GM12872 (cell line): Measurements from ENCODE around the gene SAMD4A.
A peak's percentile ranks its signal among the peaks of the same experiment; 100 is the strongest.

ENCODE experiments used
- TF ChIP-seq, protein P1 (sequence below): IDR thresholded peaks from 3 replicates; pipeline ENCODE4 v1.5.1; 2011; ENCODE audit warnings: low read depth, mild to moderate bottlenecking, low read length, moderate library complexity; ENCODE audit not compliant: insufficient read depth

Gene SAMD4A

DNA sequence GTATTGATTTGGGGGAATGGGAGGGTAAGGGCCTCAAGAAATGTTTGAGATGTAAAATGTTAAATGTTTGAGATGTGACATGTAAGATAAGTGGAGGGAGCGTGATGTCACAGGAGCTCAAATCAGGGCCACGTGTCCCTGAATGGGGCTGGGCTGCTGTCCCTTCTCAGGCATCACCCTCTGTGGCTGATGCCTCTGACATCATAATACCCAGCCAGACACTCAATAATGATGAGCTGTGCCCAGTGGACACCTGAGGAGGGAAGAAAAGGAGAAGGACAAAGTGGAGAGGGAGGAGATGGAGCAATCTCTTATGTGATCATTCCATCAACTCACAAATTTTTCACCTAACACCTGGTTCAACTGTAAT is 120.8 kb downstream of the SAMD4A start:
- TF ChIP-seq, protein P1, sequence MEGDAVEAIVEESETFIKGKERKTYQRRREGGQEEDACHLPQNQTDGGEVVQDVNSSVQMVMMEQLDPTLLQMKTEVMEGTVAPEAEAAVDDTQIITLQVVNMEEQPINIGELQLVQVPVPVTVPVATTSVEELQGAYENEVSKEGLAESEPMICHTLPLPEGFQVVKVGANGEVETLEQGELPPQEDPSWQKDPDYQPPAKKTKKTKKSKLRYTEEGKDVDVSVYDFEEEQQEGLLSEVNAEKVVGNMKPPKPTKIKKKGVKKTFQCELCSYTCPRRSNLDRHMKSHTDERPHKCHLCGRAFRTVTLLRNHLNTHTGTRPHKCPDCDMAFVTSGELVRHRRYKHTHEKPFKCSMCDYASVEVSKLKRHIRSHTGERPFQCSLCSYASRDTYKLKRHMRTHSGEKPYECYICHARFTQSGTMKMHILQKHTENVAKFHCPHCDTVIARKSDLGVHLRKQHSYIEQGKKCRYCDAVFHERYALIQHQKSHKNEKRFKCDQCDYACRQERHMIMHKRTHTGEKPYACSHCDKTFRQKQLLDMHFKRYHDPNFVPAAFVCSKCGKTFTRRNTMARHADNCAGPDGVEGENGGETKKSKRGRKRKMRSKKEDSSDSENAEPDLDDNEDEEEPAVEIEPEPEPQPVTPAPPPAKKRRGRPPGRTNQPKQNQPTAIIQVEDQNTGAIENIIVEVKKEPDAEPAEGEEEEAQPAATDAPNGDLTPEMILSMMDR, result no peak

GRCh38 chr14:54688229-54688628 is 121.3 kb downstream of the SAMD4A start:
- TF ChIP-seq, protein P1, result no peak

DNA sequence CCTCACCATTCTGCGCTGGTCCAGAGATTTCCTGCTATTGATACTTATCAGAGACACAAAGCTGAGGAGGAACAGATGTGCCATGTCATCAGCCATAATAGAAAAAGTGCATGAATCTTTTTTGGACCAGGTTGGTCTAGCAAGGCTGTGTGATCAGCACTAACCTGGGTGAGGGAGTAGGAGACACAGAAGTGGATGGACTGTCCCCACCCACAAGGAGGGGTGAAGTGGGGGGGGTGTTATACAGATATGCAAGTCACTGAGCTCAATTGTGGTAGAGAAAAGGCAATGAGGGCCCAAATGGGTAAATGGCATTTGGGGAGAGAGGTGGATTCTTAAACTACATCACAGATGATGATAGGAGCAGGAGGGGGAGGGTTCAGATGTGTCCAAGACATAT is 123.0 kb downstream of the SAMD4A start:
- TF ChIP-seq, protein P1, result no peak

GRCh38 chr14:54690887-54691286 is 124.0 kb downstream of the SAMD4A start:
- TF ChIP-seq, protein P1, result no peak

GRCh38 chr14:54691525-54692283 is 124.8 kb downstream of the SAMD4A start:
- TF ChIP-seq, protein P1, result peak; percentile 90

DNA sequence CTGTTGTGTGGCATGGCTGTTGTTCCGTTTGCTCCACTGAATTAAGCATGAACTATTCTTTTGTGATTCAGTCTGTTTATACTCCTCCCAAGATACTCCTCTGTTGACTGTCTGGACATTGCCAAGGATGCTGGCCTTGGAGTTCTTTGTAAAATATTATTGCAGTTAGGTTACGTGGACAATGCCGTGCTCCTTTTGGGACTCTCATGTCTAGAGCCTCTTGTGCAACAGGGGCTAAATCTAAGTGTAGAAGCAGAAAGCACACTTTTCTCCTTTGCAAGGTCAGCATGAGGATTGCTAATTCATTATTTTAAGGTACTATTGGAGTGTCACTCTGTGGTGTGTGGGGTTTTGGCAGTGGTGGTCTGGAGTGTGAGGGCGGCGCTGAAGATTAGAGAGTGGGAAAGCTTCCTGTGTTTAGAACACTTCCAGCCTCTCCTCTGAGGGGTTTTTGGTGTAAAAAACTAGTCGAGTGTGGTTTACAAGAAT is 125.4 kb downstream of the SAMD4A start:
- TF ChIP-seq, protein P1, result no peak

- TF ChIP-seq, protein P1, result no peak
Observed at GRCh38 chr14:54693761-54694160, 126.8 kb downstream of the SAMD4A start.
